GM23248 (cell line): ENCODE measurements around the gene HOXA9. TPM values are rescaled to one million over a fixed set of nuclear protein-coding genes. Genes with fewer than 3 reads are reported as not detected.

Source experiments
- DNase-seq: peaks from one replicate; pipeline ENCODE4 v3.0.0-alpha.2; 2015
- H2AFZ ChIP-seq: fragments of 200-600 bp; sonication (generic); 2 replicates; pipeline ENCODE4 v1.6.1; 2016; ENCODE audit warnings: antibody characterized with exemption
- H3F3A ChIP-seq: fragments of 200-600 bp; sonication (generic); 2 replicates; pipeline ENCODE4 v1.6.1; 2016; ENCODE audit warnings: mild to moderate bottlenecking, antibody characterized with exemption, mixed run types; ENCODE audit not compliant: insufficient read depth
- H3K27ac ChIP-seq: fragments of 200-600 bp; sonication (generic); 2 replicates; pipeline ENCODE4 v1.5.1; 2016; ENCODE audit warnings: mild to moderate bottlenecking
- H3K27me3 ChIP-seq: fragments of 200-600 bp; sonication (generic); replicated peaks from 2 replicates; pipeline ENCODE4 v1.6.1; 2016; ENCODE audit warnings: mild to moderate bottlenecking; ENCODE audit not compliant: insufficient read depth
- H3K36me3 ChIP-seq: fragments of 200-600 bp; sonication (generic); 2 replicates; pipeline ENCODE4 v1.6.1; 2016; ENCODE audit warnings: low read depth, mild to moderate bottlenecking
- H3K4me1 ChIP-seq: fragments of 200-600 bp; sonication (generic); 2 replicates; pipeline ENCODE4 v1.6.1; 2016; ENCODE audit warnings: mild to moderate bottlenecking; ENCODE audit not compliant: insufficient read depth
- H3K4me2 ChIP-seq: fragments of 200-600 bp; sonication (generic); one replicate; pipeline ENCODE4 v1.6.1; 2016; ENCODE audit warnings: mild to moderate bottlenecking; ENCODE audit not compliant: unreplicated experiment
- H3K4me3 ChIP-seq: fragments of 200-600 bp; sonication (generic); 2 replicates; pipeline ENCODE4 v1.5.1; 2016; ENCODE audit warnings: mild to moderate bottlenecking
- H3K79me2 ChIP-seq: fragments of 200-600 bp; sonication (generic); 2 replicates; pipeline ENCODE4 v1.6.1; 2016; ENCODE audit warnings: mild to moderate bottlenecking; ENCODE audit not compliant: insufficient read depth
- H3K9ac ChIP-seq: fragments of 200-600 bp; sonication (generic); 2 replicates; pipeline ENCODE4 v1.6.1; 2016; ENCODE audit warnings: mild to moderate bottlenecking
- H3K9me2 ChIP-seq: fragments of 200-600 bp; sonication (generic); 2 replicates; pipeline ENCODE4 v1.6.1; 2016; ENCODE audit warnings: mixed run types, mild to moderate bottlenecking, moderate library complexity; ENCODE audit not compliant: insufficient read depth
- H3K9me3 ChIP-seq: fragments of 200-600 bp; sonication (generic); one replicate; pipeline ENCODE4 v1.6.1; 2017; ENCODE audit warnings: low read depth
- H4K20me1 ChIP-seq: fragments of 200-600 bp; sonication (generic); 2 replicates; pipeline ENCODE4 v1.6.0; 2016; ENCODE audit not compliant: insufficient read depth
- EZH2 ChIP-seq: fragments of 200-600 bp; sonication (generic); IDR thresholded peaks from 2 replicates; pipeline ENCODE4 v1.6.1; 2018; ENCODE audit warnings: antibody characterized with exemption, mild to moderate bottlenecking; ENCODE audit not compliant: insufficient read depth, poor library complexity, severe bottlenecking
- EZH2phosphoT487 ChIP-seq: fragments of 200-600 bp; sonication (generic); IDR thresholded peaks from 2 replicates; pipeline ENCODE4 v1.6.1; 2018; ENCODE audit warnings: antibody characterized with exemption, moderate library complexity, mild to moderate bottlenecking, low read depth; ENCODE audit not compliant: insufficient read depth
- WGBS, 2 experiments: methylation state at CpG; one replicate each; pipeline ENCODE4 v1.1.6; 2015 to 2017; ENCODE audit warnings: low lambda C conversion rate in 2 of 2, low coverage in 1 of 2; ENCODE audit errors: missing lambda C conversion rate in 2 of 2; 5-methylcytosine and 5-hydroxymethylcytosine counted together
- in situ Hi-C: fragments of 300-500 bp; cut with MboI; formaldehyde crosslinking; loops from 2 replicates; pipeline ENCODE4 v1.15.0; 2020
- polyA plus RNA-seq: library from polyadenylated mRNA; unstranded; fragments of >200 nt; fragmentation: Nextera tagmentation; extraction: Ambion mirVana; gene quantifications from 2 replicates; pipeline ENCODE4 v1.2.1, GENCODE V29; 2016
- total RNA-seq: library from RNA; depleted of rRNA; stranded (reverse); fragments of >200 nt; shearing (Covaris generic); gene quantifications from 2 replicates; pipeline ENCODE4 v1.2.3, GENCODE V29; 2014

Gene HOXA9
- total and polyA plus RNA-seq, 2 experiments from 2014 or later: 28.3 to 43.7 TPM

DNA sequence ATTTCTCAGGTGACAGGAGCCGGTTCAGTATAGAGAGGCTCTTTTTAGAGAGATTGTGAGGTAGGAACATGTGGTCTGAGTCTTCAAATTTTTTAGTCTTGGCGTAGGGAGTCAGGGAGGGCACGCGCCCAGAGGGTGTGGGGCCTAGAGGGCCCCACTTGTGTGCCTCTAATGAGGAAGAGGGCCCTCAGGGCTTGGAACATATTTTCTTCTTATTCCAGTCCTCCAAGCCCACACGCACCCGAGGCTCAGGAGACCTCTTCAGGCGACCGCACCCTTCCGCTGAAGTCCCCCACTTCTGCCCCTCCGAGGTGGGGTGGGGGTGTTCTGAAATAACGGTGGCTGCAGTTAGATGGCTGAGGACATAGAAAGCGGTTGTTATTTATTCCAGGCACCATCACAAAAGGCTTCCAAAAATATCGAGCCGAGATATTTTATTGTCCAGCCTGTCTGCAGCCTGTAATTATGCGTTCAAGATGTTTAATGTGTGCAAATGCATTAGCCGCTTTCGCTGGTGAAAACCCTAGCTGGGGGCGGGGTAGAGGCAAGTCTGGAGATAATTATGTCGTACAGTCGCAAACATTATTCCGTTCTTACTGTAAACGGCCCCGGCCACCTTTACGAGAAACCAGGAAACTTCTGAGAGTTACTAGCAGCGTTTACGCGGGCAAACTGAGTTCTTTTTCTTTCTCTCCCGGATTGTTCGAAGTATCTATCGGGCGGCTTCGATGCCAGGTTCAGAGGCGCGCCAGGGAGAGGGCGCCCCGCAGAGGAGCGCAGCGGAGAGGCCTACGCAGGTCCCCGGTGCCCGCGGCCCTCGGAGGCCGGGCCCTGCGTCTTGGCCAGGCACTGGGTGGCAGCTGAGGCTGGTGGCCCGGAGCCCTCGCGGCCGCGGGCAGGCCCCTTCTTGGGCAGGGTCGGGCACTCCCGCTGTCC lies 47.4 kb upstream of the HOXA9 start:
- Histone ChIP-seq H3F3A (no peaks in the 10 kb centered on the region), H3K9me2 (no peaks in the 10 kb centered on the region), H3K4me1 (no peaks in the 10 kb centered on the region), H3K79me2 (no peaks in the 10 kb centered on the region), H4K20me1 (no peaks in the 10 kb centered on the region), H3K27me3 (peaks cover 7% of the 10 kb centered on the region; the same call in 1 of the 2 replicates), H2AFZ (no peak overlapping the region), H3K9ac (no peak overlapping the region), H3K27ac (no peak overlapping the region), H3K9me3 (no peaks in the 10 kb centered on the region), H3K36me3 (no peaks in the 10 kb centered on the region), H3K4me2 (no peak overlapping the region), H3K4me3 (no peak overlapping the region)
- TF ChIP-seq EZH2 (no peak), EZH2phosphoT487 (no peak)
- DNase-seq: no peak
- in situ Hi-C loops: no loop called here
- 63 to 67% methylated on average over 51 to 52 of the region's 52 CpGs for WGBS, 2 experiments

DNA sequence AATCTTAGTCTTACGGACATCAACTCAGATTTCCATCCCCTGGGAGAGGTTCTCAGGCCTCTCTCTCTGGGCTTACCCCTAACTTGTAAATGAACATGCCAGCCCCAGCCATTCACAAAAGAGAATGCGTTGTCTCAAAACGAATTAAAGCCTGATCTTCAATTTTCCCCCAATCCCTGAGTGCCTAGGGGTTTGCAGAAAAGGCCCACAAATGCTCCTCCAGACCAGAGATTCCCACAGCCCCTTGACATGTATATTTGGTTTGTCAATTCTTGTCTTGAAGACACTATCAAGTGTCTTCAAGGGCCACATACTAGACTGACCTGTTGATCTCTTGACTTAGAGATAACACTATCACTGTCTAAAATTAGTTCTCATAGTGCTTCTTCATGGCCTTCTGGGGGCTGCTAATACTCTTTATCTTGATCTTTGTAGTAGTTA lies 46.4 kb upstream of the HOXA9 start:
- in situ Hi-C loops: no loop called here
- no peaks in the 10 kb centered on the region for H4K20me1 ChIP-seq
- H3K9me3 ChIP-seq: no peaks in the 10 kb centered on the region
- no peaks in the 10 kb centered on the region for H3K9me2 ChIP-seq
- no peak overlapping the region for H3K27ac ChIP-seq
- H2AFZ ChIP-seq: no peak overlapping the region
- no peaks in the 10 kb centered on the region for H3K79me2 ChIP-seq
- H3K4me3 ChIP-seq: no peak overlapping the region
- H3F3A ChIP-seq: no peaks in the 10 kb centered on the region
- H3K4me2 ChIP-seq: no peak overlapping the region
- H3K9ac ChIP-seq: no peak overlapping the region
- H3K36me3 ChIP-seq: no peaks in the 10 kb centered on the region
- TF ChIP-seq EZH2phosphoT487 (no peak), EZH2 (no peak)
- no peak for DNase-seq
- WGBS, 2 experiments: 88 to 93% methylated on average over 3 of the region's 3 CpGs
- H3K4me1 ChIP-seq: no peaks in the 10 kb centered on the region
- H3K27me3 ChIP-seq: peaks cover 14% of the 10 kb centered on the region

DNA sequence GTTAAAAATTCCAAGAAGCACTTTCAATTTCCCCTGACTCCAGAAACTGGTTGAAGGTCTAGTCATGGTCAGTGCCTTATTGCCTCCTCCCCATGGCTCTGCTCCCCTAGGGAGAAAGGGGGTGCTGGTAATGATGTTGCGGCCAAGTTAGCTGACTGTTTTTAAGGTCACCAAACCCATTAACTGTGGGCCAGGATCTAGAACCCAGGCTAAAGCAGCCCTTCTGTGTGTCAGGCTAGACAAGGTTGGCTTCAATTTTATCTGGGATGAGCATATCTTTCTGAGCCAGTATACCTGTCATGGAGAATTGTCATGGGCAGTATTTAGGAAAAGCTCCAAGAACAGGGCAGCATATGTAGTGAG lies 45.7 kb upstream of the HOXA9 start:
- no peaks in the 10 kb centered on the region for H4K20me1 ChIP-seq
- no peak overlapping the region for H3K9ac ChIP-seq
- H3K4me3 ChIP-seq: no peak overlapping the region
- H3K4me2 ChIP-seq: no peak overlapping the region
- H3K27ac ChIP-seq: no peak overlapping the region
- H3K27me3 ChIP-seq: peaks cover 12% of the 10 kb centered on the region
- no peak for DNase-seq
- no peaks in the 10 kb centered on the region for H3K36me3 ChIP-seq
- no peaks in the 10 kb centered on the region for H3K9me2 ChIP-seq
- no peaks in the 10 kb centered on the region for H3K9me3 ChIP-seq
- H2AFZ ChIP-seq: no peak overlapping the region
- TF ChIP-seq EZH2 (no peak), EZH2phosphoT487 (no peak)
- WGBS, 2 experiments: 96% methylated on average over 1 of the region's 1 CpG
- no peaks in the 10 kb centered on the region for H3K4me1 ChIP-seq
- no peaks in the 10 kb centered on the region for H3K79me2 ChIP-seq
- no peaks in the 10 kb centered on the region for H3F3A ChIP-seq
- in situ Hi-C loops: no loop called here

DNA sequence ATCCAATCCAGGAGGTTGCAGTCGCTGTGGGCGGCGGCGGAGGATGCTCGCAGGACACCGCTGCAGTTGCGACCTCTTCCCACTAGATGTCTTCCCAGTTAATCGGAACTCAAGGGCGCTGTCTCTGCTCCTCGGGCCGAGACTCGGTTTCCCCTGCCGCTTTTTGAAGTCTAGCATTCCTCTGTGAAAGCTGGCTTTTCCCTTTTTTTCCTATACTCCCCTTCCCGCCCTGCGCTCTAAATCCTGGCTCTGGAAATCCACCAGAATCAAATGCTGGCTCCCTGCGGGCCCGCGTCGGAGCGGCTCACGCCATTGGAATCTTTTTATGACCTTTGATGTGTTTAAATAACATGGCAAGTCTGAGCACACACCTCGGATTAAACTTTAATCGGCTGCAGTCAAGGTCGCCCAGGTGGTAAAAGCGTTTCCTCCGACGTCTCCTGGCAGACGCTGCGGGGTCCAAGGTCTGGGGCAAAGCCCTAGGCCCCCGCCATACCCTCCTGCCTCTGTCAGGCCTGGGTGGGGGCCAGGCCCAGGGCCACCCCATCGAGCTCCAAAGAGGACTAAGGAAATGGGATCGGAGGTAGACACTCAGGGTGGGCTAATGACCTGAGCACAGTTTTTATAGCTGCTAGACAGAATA lies 45.2 kb upstream of the HOXA9 start:
- Histone ChIP-seq H3K4me3 (0 out of 2 replicates have a peak overlapping the region, but pooled peaks have one; percentile 38), H2AFZ (peak overlapping the region; percentile 64)
- WGBS, 2 experiments: 47 to 51% methylated on average over 32 of the region's 32 CpGs

More for the DNA sequence above, 45.2 kb upstream of the HOXA9 start:
- no peak for TF ChIP-seq EZH2
- TF ChIP-seq EZH2phosphoT487: no peak
- H3K4me1 ChIP-seq: no peaks in the 10 kb centered on the region
- peak; percentile 65 for DNase-seq
- no peaks in the 10 kb centered on the region for H3F3A ChIP-seq
- in situ Hi-C loops: no loop called here
- H3K9ac ChIP-seq: no peak overlapping the region
- no peaks in the 10 kb centered on the region for H3K9me3 ChIP-seq
- H3K27me3 ChIP-seq: peaks cover 12% of the 10 kb centered on the region
- no peaks in the 10 kb centered on the region for H3K79me2 ChIP-seq
- H3K27ac ChIP-seq: no peak overlapping the region
- H3K36me3 ChIP-seq: no peaks in the 10 kb centered on the region
- H3K4me2 ChIP-seq: no peak overlapping the region
- H4K20me1 ChIP-seq: no peaks in the 10 kb centered on the region
- H3K9me2 ChIP-seq: no peaks in the 10 kb centered on the region
